Measurements from ENCODE around the gene DBN1.
"Not testable (repeated sequence)": the region's sequence is repeated elsewhere in the genome, so short reads cannot be mapped to it uniquely, and the experiment has no call there.

DBN1 gene

GRCh38 chr5:177490992-177491391, 17.6 kb upstream of the DBN1 start:
- DNase-seq: no peak

- DNase-seq: no peak
These were observed 17.0 kb upstream of the DBN1 start for GRCh38 chr5:177490311-177490991.

GRCh38 chr5:177489119-177489716, 15.8 kb upstream of the DBN1 start:
- no peak for DNase-seq

- no peak for DNase-seq
These were observed 14.5 kb upstream of the DBN1 start for GRCh38 chr5:177487975-177488374.

GRCh38 chr5:177487144-177487543, 13.7 kb upstream of the DBN1 start:
- no peak for DNase-seq

GRCh38 chr5:177486256-177486655, 12.8 kb upstream of the DBN1 start:
- no peak for DNase-seq

GRCh38 chr5:177485753-177486152, 12.3 kb upstream of the DBN1 start:
- not testable (repeated sequence) for DNase-seq

- DNase-seq: no peak
These were observed 11.6 kb upstream of the DBN1 start for GRCh38 chr5:177484902-177485549.

- DNase-seq: no peak
These were observed 10.8 kb upstream of the DBN1 start for GRCh38 chr5:177483994-177484901.

- DNase-seq: no peak
These were observed 9.6 kb upstream of the DBN1 start for GRCh38 chr5:177483042-177483441.

GRCh38 chr5:177482359-177482795, 8.9 kb upstream of the DBN1 start:
- no peak for DNase-seq

- no peak for DNase-seq
These were observed 6.3 kb upstream of the DBN1 start for GRCh38 chr5:177479774-177480173.

GRCh38 chr5:177478711-177479646, 5.5 kb upstream of the DBN1 start:
- DNase-seq: peak; percentile 29 to 57

GRCh38 chr5:177477701-177478477, 4.5 kb upstream of the DBN1 start:
- DNase-seq: no peak

GRCh38 chr5:177476531-177477233, 3.2 kb upstream of the DBN1 start:
- no peak for DNase-seq

GRCh38 chr5:177475563-177476427, 2.4 kb upstream of the DBN1 start:
- DNase-seq: no peak

GRCh38 chr5:177474846-177475562, 1.6 kb upstream of the DBN1 start:
- no peak for DNase-seq

GRCh38 chr5:177474002-177474476, 605 bp upstream of the DBN1 start:
- DNase-seq: no peak
